ACC112 (cell line): Measurements from ENCODE around the gene KRT9.
"Not testable (repeated sequence)": the region's sequence is repeated elsewhere in the genome, so short reads cannot be mapped to it uniquely, and the experiment has no call there.

Experiments
- H2AFZ ChIP-seq: fragments of 200-600 bp; sonication (generic); one replicate; pipeline ENCODE4 v1.6.0; 2017; ENCODE audit warnings: antibody characterized with exemption, low read length; ENCODE audit not compliant: unreplicated experiment
- H3K27ac ChIP-seq: fragments of 200-600 bp; sonication (generic); 2 replicates; pipeline ENCODE4 v1.5.1; 2014; ENCODE audit warnings: low read depth, mild to moderate bottlenecking, antibody characterized with exemption, low read length, moderate library complexity
- H3K27me3 ChIP-seq: fragments of 200-600 bp; sonication (generic); 2 replicates; pipeline ENCODE4 v1.6.1; 2014; ENCODE audit warnings: mild to moderate bottlenecking, antibody characterized with exemption, low read length, moderate library complexity, mixed read lengths; ENCODE audit not compliant: insufficient read depth
- H3K36me3 ChIP-seq: fragments of 200-600 bp; sonication (generic); 2 replicates; pipeline ENCODE4 v1.6.1; 2016; ENCODE audit warnings: mild to moderate bottlenecking, antibody characterized with exemption, low read length, moderate library complexity, mixed read lengths; ENCODE audit not compliant: insufficient read depth
- H3K4me1 ChIP-seq: fragments of 200-600 bp; sonication (generic); one replicate; pipeline ENCODE4 v1.6.1; 2016; ENCODE audit warnings: low read length, mixed read lengths; ENCODE audit not compliant: insufficient read depth, unreplicated experiment, control insufficient read depth
- H3K4me3 ChIP-seq: fragments of 200-600 bp; sonication (generic); 2 replicates; pipeline ENCODE4 v1.5.1; 2014; ENCODE audit warnings: mild to moderate bottlenecking, low read depth, low read length
- H3K79me2 ChIP-seq: fragments of 200-600 bp; sonication (generic); one replicate; pipeline ENCODE4 v1.6.0; 2016; ENCODE audit warnings: low read length; ENCODE audit not compliant: control insufficient read depth, unreplicated experiment, insufficient read depth

KRT9 gene

GRCh38 chr17:41615454-41615853 lies 43.6 kb upstream of the KRT9 start:
- no peaks in the 10 kb centered on the region for H3K79me2 ChIP-seq
- H3K4me3 ChIP-seq: no peak overlapping the region
- H3K4me1 ChIP-seq: peaks cover 6% of the 10 kb centered on the region
- no peak overlapping the region for H2AFZ ChIP-seq
- H3K27me3 ChIP-seq: peaks cover 10% of the 10 kb centered on the region
- H3K36me3 ChIP-seq: no peaks in the 10 kb centered on the region
- H3K27ac ChIP-seq: no peak overlapping the region

DNA sequence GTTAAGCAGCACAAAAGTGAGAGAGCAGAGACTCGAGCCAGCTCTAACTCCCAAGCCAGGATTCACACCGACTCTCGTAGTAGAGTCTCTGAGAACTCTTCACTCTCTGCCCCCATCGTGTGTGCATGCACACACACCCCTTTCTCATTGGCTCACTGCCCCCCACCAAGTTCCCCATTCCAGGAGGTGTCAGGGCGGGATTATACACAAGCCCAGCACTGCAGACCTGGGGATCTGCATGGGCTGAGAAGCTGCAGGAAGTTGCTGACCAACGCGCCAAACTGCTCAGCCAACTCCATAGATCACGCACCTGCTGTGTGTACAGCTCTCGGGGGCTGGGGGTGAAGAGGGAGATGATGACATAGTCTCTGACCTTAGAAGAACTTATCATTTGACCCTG lies 42.9 kb upstream of the KRT9 start:
- not testable (repeated sequence) for H3K36me3 ChIP-seq, H3K4me1 ChIP-seq, H3K27ac ChIP-seq, H3K79me2 ChIP-seq, H2AFZ ChIP-seq, H3K4me3 ChIP-seq
- H3K27me3 ChIP-seq: peaks cover 15% of the 10 kb centered on the region

DNA sequence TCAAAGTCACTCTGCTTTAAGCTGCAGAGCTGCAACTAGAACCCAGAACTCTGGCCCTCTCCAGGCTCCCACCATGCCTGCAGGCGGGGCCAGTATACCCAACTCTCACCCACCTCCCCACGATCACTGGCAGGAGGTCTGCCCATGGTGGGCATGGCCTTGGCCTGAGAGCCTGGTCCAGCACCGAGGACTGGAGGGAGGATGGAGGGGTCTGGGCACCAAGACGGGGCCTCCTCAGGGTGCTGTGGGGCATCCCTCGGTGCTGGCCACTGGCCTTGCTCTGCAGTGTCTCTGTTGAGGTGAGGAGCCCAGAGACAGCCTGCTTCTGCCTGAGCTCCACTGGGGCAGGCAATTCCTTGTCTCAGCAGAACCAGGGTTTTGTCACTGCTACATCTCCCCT lies 42.2 kb upstream of the KRT9 start:
- Histone ChIP-seq H3K4me1 (peaks cover 6% of the 10 kb centered on the region), H3K36me3 (no peaks in the 10 kb centered on the region), H2AFZ (no peak overlapping the region), H3K27me3 (peaks cover 22% of the 10 kb centered on the region), H3K27ac (no peak overlapping the region), H3K4me3 (no peak overlapping the region), H3K79me2 (no peaks in the 10 kb centered on the region)

DNA sequence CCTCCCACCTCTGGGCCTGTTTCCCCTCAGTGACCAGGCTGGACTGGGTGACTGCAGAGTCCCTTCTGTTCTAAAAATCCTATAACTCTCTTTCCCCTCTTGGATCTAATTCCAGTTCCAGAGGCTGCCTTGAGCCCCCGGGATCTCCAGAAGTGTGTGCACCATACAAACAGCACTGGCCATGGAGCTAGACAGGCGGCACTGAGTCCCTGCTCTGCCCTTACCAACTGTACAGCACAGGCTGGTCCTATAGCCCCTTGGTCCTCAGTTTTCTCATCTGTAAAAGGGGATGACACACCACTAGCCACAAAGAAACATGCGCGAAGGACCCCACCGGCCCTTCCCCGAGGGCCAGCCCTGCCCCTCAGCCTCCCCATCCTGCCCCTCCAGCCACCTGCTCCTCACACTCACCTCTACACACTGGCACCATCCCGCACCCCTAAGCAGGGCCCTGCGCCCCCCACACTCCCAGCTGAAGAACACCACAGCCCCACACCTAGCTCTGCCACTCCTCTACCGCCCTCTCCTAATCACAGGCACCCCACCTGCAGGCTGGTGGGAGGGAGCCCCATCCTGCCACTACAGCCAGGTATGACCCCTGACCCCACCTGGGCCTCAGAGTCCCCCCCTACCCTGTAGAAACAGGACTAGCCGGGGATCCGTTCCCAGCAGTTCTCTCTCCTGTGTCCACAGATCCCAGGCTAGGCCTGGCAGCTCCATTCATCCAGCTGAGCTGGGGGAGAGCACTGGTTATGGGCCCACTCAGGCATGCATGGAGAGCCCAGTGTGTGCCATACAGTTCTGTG lies 41.6 kb upstream of the KRT9 start:
- no peaks in the 10 kb centered on the region for H3K79me2 ChIP-seq
- no peaks in the 10 kb centered on the region for H3K36me3 ChIP-seq
- peaks cover 6% of the 10 kb centered on the region for H3K4me1 ChIP-seq
- H3K27ac ChIP-seq: no peak overlapping the region
- no peak overlapping the region for H2AFZ ChIP-seq
- H3K4me3 ChIP-seq: no peak overlapping the region
- H3K27me3 ChIP-seq: peaks cover 27% of the 10 kb centered on the region

GRCh38 chr17:41612376-41613160 lies 40.7 kb upstream of the KRT9 start, which contains the start of gene KRT16:
Gene KRT16, minus strand, starts transcription at chr17:41612767. Its CDS starts 79 bp downstream, at chr17:41612688.
- H3K4me1 ChIP-seq, H2AFZ ChIP-seq, H3K79me2 ChIP-seq, H3K36me3 ChIP-seq, H3K27ac ChIP-seq, H3K4me3 ChIP-seq: not testable (repeated sequence)
- peaks cover 27% of the 10 kb centered on the region for H3K27me3 ChIP-seq

DNA sequence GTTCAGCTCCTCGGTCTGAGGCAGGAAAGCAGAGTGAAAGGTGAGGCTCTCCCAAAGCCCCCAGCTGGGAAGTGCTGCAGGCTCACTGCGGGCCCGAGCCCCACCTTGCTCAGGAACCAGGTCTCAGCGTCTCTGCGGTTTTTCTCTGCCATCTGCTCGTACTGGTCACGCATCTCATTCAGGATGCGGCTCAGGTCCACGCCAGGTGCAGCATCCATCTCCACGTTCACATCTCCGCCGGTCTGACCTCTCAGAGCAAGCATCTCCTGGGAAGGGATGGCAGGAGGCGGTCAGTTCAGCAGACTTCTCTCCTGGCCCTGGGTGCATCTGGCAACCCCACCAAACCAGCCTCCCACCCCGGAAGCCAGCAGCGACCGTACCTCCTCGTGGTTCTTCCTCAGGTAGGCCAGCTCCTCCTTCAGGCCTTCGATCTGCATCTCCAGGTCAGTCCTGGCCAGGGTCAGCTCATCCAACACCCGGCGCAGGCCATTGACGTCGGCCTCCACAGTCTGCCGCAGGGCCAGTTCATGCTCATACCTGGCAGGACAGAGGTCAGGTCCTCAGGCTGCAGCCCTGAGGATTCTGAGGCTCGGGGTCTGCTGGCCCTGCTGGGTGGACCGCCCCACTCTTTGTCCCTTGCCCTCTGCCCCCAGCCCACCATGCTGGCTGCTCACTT lies 39.2 kb upstream of the KRT9 start:
- H3K79me2 ChIP-seq: no peaks in the 10 kb centered on the region
- H3K36me3 ChIP-seq: no peaks in the 10 kb centered on the region
- peaks cover 6% of the 10 kb centered on the region for H3K4me1 ChIP-seq
- no peak overlapping the region for H3K4me3 ChIP-seq
- H2AFZ ChIP-seq: no peak overlapping the region
- H3K27ac ChIP-seq: no peak overlapping the region
- peaks cover 33% of the 10 kb centered on the region for H3K27me3 ChIP-seq

GRCh38 chr17:41610061-41610517 lies 38.2 kb upstream of the KRT9 start:
- H3K27ac ChIP-seq, H3K4me1 ChIP-seq, H3K36me3 ChIP-seq, H2AFZ ChIP-seq, H3K4me3 ChIP-seq, H3K79me2 ChIP-seq: not testable (repeated sequence)
- H3K27me3 ChIP-seq: peaks cover 35% of the 10 kb centered on the region

DNA sequence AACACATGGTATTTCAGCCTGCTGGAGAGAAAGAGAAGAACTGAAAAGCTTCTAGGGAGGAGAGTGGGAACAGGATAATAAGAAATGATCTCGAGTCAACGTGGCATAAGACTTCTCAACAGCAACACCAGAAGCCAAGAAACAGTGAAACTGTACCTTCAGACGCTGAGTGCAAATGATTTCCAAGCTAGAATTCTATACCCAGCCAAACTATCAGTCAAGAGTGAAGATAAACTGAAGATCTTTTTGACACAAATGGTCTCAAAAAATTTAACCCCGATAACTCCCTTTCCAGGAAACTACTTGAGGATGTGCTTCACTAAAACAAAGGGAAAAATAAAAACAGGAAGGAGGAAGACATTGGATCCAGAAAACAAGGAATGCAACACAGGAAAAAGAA lies 35.1 kb upstream of the KRT9 start:
- H3K79me2 ChIP-seq, H3K36me3 ChIP-seq, H3K4me3 ChIP-seq, H3K27ac ChIP-seq, H3K4me1 ChIP-seq, H2AFZ ChIP-seq: not testable (repeated sequence)
- peaks cover 49% of the 10 kb centered on the region for H3K27me3 ChIP-seq

DNA sequence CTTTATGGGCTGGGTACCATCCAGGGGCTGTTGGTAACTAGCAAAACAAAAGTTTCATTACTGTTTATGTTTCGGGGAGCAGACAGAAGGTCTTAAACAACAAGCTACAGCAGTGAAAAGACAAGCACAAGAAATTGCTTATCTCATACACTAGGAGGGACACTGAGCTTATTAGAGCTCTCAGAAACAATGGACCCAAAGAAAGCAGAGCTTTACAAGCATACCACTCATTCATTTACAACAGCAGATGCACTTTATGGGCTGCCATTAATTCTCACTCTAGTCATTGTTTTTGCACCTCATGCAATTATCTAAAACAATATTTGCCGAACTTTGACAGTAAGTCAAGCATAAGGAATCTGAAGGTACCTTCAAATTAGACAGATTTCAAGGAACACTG lies 30.7 kb upstream of the KRT9 start:
- no peaks in the 10 kb centered on the region for H3K36me3 ChIP-seq
- no peak overlapping the region for H3K27ac ChIP-seq
- no peak overlapping the region for H3K4me3 ChIP-seq
- H2AFZ ChIP-seq: no peak overlapping the region
- H3K79me2 ChIP-seq: no peaks in the 10 kb centered on the region
- peaks cover 29% of the 10 kb centered on the region for H3K27me3 ChIP-seq
- no peaks in the 10 kb centered on the region for H3K4me1 ChIP-seq

- H3K4me3 ChIP-seq: no peak overlapping the region
- H2AFZ ChIP-seq: no peak overlapping the region
- no peak overlapping the region for H3K27ac ChIP-seq
- H3K79me2 ChIP-seq: no peaks in the 10 kb centered on the region
- peaks cover 29% of the 10 kb centered on the region for H3K27me3 ChIP-seq
- H3K4me1 ChIP-seq: no peaks in the 10 kb centered on the region
- H3K36me3 ChIP-seq: no peaks in the 10 kb centered on the region
Observed at GRCh38 chr17:41600318-41600717, 28.5 kb upstream of the KRT9 start.
